Measurements from ENCODE around the gene SLC4A8.
A peak's percentile ranks its signal among the peaks of the same experiment; 100 is the strongest.

GRCh38 chr12:51534216-51535074 lies 109.8 kb downstream of the SLC4A8 start:
- TF ChIP-seq CTCF (conservative IDR thresholded peaks at IDR 0.05): 0 out of 2 replicates have a peak, but pooled peaks have one; percentile 2
- TF ChIP-seq ZFX (IDR thresholded peaks at IDR 0.05): no peak
